Activated CD4-positive, alpha-beta T cell treated with anti-CD3 and anti-CD28 coated beads for 48 hours (primary cell): Measurements from ENCODE around the gene OIT3.
"Not testable (repeated sequence)": the region's sequence is repeated elsewhere in the genome, so short reads cannot be mapped to it uniquely, and the experiment has no call there.

Experiments
- DNase-seq: peaks from one replicate; pipeline ENCODE4 v3.0.0-alpha.2; 2020

Gene OIT3

GRCh38 chr10:72904806-72905205 lies 11.3 kb downstream of the OIT3 start:
- DNase-seq, result no peak

DNA sequence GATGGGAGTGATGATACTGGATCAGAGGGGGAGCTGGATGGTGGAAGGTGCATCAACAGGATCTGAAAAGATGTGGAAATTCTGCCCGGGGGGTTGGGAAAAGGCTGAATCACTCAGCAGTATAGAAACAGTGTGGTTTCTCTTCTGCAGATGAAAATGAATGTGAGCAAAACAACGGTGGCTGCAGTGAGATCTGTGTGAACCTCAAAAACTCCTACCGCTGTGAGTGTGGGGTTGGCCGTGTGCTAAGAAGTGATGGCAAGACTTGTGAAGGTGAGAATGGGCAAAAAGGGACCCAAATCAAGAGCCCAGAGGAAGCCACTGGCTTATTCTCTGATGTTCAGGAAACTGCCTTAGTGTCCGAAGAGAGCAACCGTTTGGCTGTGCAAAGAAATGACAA lies 12.9 kb downstream of the OIT3 start:
- DNase-seq, result no peak

DNA sequence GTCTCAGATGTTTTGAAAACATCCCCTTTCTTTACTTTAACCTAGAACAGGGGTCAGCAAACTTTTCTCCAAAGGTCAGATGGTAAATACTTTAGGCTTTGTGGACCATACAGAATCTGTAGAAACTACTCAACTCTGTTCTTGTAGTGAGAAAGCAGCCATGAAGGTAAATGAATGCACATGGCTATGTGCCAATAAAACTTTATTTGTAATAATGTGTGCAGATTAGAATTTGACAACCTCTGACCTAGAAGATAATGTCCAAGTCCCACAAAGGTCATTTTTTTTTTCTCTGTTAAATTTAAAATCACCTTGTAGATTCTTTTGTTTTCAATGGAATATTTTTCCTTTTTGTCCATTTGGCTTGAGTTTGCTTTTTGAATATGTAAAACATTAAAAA lies 17.2 kb downstream of the OIT3 start:
- DNase-seq, result no peak

DNA sequence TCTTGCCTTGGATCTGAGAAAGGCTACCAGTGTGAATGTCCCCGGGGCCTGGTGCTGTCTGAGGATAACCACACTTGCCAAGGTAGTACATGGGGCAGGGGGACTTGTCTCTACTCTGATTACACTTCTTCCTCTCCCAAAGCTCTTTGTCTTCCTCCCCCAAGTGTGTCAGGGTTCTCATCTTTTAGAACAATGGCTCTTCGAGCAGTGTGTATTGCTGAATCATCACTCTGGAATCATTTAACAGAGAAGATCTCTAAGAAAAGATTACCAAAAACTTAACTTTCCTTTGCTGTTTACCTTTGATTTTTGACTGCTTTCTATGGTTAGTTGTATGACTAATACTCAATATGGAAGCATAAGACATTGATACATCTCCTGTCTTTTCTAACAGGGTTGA lies 18.2 kb downstream of the OIT3 start:
- no peak for DNase-seq

GRCh38 chr10:72912736-72913135 lies 19.2 kb downstream of the OIT3 start:
- no peak for DNase-seq

- no peak for DNase-seq
Observed at GRCh38 chr10:72913287-72913686, 19.7 kb downstream of the OIT3 start.

GRCh38 chr10:72917201-72917600 lies 23.7 kb downstream of the OIT3 start:
- DNase-seq, result not testable (repeated sequence)

DNA sequence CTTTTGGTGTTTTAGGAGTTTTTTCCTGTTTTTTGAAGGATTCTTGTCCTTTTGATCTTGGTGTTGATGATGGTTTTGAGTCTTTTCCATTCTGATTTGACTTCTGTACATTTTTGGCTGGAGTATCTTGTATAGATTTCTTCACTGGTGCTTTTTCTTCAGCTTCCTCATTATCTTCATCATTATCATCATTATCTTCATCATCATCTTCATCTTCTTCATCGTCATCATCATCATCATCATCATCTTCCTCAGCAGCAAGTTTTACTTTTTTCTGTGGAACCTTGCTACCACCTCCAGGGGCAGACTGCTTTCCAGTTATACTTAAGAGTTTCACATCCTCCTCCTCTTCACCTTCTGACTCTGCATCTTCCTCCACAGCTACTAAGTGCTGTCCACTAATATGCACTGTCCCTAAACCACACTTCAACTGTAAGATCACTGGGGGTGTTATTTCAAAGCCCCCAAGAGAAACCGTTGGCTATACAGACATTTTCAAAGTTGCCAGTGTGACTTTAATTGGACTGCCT lies 24.3 kb downstream of the OIT3 start:
- DNase-seq, result not testable (repeated sequence)

DNA sequence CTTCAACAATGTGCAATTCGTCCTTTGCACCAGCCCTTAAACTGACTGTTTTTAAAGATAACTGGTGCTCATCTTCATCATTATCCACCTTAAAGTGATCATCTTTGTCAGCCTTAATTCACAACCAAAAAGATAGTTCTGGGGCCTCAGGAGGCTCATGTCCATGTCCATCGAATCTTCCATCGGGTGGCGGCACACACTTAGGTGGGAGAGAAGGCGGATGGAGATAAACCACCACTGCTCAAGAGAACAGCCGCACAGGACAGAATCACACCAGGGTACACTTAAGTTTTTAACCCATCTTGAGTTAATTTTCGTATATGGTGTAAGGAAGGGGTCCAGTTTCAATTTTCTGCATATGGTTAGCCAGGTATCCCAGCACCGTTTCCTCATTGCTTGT lies 24.8 kb downstream of the OIT3 start:
- no peak for DNase-seq

- DNase-seq, result not testable (repeated sequence)
Observed at GRCh38 chr10:72921147-72921683, 27.7 kb downstream of the OIT3 start.

- no peak for DNase-seq
Observed at GRCh38 chr10:72924351-72924750, 30.8 kb downstream of the OIT3 start.

- no peak for DNase-seq
Observed at GRCh38 chr10:72925951-72926465, 32.5 kb downstream of the OIT3 start.

- DNase-seq, result no peak
Observed at GRCh38 chr10:72927485-72927884, 33.9 kb downstream of the OIT3 start.

GRCh38 chr10:72928798-72929197 lies 35.3 kb downstream of the OIT3 start:
- DNase-seq, result no peak

- DNase-seq, result no peak
Observed at GRCh38 chr10:72930276-72930675, 36.7 kb downstream of the OIT3 start.

DNA sequence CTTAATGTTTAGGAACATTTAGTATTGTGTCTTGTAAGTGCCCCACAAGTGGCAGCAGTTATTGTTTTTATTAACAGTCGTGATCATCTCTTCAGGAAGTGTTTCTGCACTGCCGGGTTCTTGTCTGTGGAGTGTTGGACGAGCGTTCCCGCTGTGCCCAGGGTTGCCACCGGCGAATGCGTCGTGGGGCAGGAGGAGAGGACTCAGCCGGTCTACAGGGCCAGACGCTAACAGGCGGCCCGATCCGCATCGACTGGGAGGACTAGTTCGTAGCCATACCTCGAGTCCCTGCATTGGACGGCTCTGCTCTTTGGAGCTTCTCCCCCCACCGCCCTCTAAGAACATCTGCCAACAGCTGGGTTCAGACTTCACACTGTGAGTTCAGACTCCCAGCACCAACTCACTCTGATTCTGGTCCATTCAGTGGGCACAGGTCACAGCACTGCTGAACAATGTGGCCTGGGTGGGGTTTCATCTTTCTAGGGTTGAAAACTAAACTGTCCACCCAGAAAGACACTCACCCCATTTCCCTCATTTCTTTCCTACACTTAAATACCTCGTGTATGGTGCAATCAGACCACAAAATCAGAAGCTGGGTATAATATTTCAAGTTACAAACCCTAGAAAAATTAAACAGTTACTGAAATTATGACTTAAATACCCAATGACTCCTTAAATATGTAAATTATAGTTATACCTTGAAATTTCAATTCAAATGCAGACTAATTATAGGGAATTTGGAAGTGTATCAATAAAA lies 38.9 kb downstream of the OIT3 start:
- DNase-seq, result no peak

DNA sequence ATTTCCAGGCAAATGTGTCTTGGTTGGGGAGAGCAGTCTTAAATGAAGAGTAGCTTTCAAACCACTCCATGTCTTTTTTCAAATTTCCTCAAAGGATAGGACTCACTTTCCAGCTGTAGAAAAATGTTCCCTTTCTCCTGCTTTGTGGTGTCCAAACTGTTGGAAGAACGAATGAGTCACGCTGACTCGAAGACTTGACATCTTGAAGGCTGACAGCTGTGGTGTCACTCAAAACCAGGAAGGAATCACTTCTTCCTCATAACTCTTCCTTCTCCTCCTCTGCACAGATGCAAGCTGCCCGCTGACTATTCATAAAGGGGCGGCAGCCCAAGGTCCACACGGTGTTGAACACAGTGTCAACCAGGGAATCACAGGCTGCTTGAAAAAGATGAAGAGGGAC lies 41.8 kb downstream of the OIT3 start:
- DNase-seq, result no peak

- DNase-seq, result no peak
Observed at GRCh38 chr10:72943498-72944234, 50.1 kb downstream of the OIT3 start.

DNA sequence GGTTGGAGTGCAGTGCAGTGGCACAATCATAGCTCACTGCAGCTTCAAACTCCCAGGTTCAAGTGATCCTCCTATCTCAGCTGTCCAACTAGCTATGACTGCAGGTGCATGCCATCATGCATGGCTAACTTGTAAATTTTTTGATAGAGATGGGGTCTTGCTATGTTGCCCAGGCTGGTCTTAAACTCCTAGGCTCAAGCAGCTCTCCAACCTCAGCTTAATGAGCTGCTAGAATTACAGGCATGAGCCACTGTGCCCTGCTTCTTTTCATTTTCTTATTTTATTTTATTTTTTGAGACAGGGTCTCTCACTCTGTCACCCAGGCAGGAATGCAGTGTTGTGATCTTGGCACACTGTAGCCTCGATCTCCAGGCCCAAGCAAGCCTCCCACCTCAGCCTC lies 53.4 kb downstream of the OIT3 start:
- DNase-seq, result no peak

DNA sequence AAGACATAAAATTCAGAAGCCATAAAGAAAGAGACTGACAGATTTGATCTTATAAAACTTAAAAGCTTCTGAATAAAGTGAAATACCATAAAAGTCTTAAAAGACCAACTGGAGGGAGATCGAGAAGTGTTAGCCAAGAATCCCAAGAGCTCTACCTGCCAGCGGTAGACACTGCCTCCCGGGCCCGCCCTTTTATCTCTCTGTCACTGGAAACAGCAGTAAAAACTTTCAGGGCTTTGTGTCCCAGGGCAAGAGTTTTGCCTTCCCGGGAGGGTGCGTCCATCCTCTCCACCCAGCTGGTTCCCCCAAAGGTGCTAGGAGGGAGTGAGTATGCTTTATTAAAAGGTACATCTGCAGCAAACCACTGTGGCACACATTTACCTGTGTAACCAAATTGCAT lies 55.2 kb downstream of the OIT3 start:
- DNase-seq, result no peak

- no peak for DNase-seq
Observed at GRCh38 chr10:72951760-72952159, 58.2 kb downstream of the OIT3 start.

- DNase-seq, result no peak
Observed at GRCh38 chr10:72952189-72952588, 58.6 kb downstream of the OIT3 start.

GRCh38 chr10:72952642-72953158 lies 59.2 kb downstream of the OIT3 start:
- DNase-seq, result no peak

- DNase-seq, result no peak
Observed at GRCh38 chr10:72953687-72954086, 60.1 kb downstream of the OIT3 start.
